Spleen (tissue), 7 donors: Measurements from ENCODE around the gene GALNT17.

Source experiments
- CTCF ChIP-seq, 11 experiments: fragments of 200-600 bp in 7 of 11; fragments of 450-650 bp in 4 of 11; sonication (generic) in 4 of 11; IDR thresholded peaks in 8 of 11; conservative IDR thresholded peaks in 3 of 11; 1 replicate in 7 of 11; 2 replicates in 4 of 11; pipeline versions ENCODE4 v1.4.0 to v1.8.0; 2016 to 2021; ENCODE audit warnings: antibody characterized with exemption in 11 of 11, inconsistent platforms in 4 of 11, mild to moderate bottlenecking in 1 of 11
- POLR2A ChIP-seq, 3 donors: fragments of 450-650 bp; IDR thresholded peaks; one replicate each; pipeline ENCODE4 v1.5.1; 2017; ENCODE audit warnings: antibody characterized with exemption in 3 of 3, mild to moderate bottlenecking in 1 of 3
- POLR2AphosphoS5 ChIP-seq, 3 donors: sonication (generic); formaldehyde crosslinking; IDR thresholded peaks; one replicate each; pipeline ENCODE4 v1.5.1; 2017; ENCODE audit warnings: antibody characterized with exemption in 3 of 3
- donor health status: DM: no; HTN: no; CAD: no; lungs with moderate emphysema.
- donor health status: DM: no; HTN: no; CAD: no.
- donor health status: DM: no; HTN: no; CAD: no.

GRCh38 chr7:71495828-71496227 lies 363.9 kb downstream of the GALNT17 start:
- TF ChIP-seq CTCF (IDR thresholded peaks at IDR 0.05 in 8 of 11, conservative IDR thresholded peaks at IDR 0.05 in 3 of 11) = no peak
- TF ChIP-seq POLR2AphosphoS5 (IDR thresholded peaks at IDR 0.05) = peak in 1 of 3 donors; percentile 37
- no peak for TF ChIP-seq POLR2A (IDR thresholded peaks at IDR 0.05)
